ENCODE measurements around the gene CCDC82.

The CCDC82 gene

GRCh38 chr11:96329419-96329818, 60.3 kb downstream of the CCDC82 start:
- DNase-seq (ENCODE audit: low spot score) = no peak

GRCh38 chr11:96328395-96329010, 61.2 kb downstream of the CCDC82 start:
- no peak for DNase-seq (ENCODE audit: low spot score)

GRCh38 chr11:96326959-96327358, 62.8 kb downstream of the CCDC82 start:
- DNase-seq (ENCODE audit: low spot score) = no peak

- no peak for DNase-seq (ENCODE audit: low spot score)
Measured at GRCh38 chr11:96324912-96325311, 64.8 kb downstream of the CCDC82 start.

- DNase-seq (ENCODE audit: low spot score) = no peak
Measured at GRCh38 chr11:96323642-96323985, 66.1 kb downstream of the CCDC82 start.

- DNase-seq (ENCODE audit: low spot score) = no peak
Measured at GRCh38 chr11:96322775-96323641, 66.7 kb downstream of the CCDC82 start.

GRCh38 chr11:96321091-96321490, 68.6 kb downstream of the CCDC82 start:
- DNase-seq (ENCODE audit: low spot score) = no peak

GRCh38 chr11:96319898-96320656, 69.6 kb downstream of the CCDC82 start:
- no peak for DNase-seq (ENCODE audit: low spot score)

- DNase-seq (ENCODE audit: low spot score) = no peak
Measured at GRCh38 chr11:96318850-96319249, 70.9 kb downstream of the CCDC82 start.

- DNase-seq (ENCODE audit: low spot score) = no peak
Measured at GRCh38 chr11:96318399-96318798, 71.3 kb downstream of the CCDC82 start.

GRCh38 chr11:96317985-96318384, 71.7 kb downstream of the CCDC82 start:
- no peak for DNase-seq (ENCODE audit: low spot score)

GRCh38 chr11:96317571-96317970, 72.1 kb downstream of the CCDC82 start:
- no peak for DNase-seq (ENCODE audit: low spot score)

GRCh38 chr11:96316869-96317268, 72.8 kb downstream of the CCDC82 start:
- no peak for DNase-seq (ENCODE audit: low spot score)

- no peak for DNase-seq (ENCODE audit: low spot score)
Measured at GRCh38 chr11:96315476-96315875, 74.2 kb downstream of the CCDC82 start.

- peak; percentile 88 for DNase-seq (ENCODE audit: low spot score)
Measured at GRCh38 chr11:96314326-96315020, 75.2 kb downstream of the CCDC82 start.

- no peak for DNase-seq (ENCODE audit: low spot score)
Measured at GRCh38 chr11:96313163-96313562, 76.5 kb downstream of the CCDC82 start.

- no peak for DNase-seq (ENCODE audit: low spot score)
Measured at GRCh38 chr11:96311120-96311568, 78.6 kb downstream of the CCDC82 start.

GRCh38 chr11:96310236-96310635, 79.5 kb downstream of the CCDC82 start:
- DNase-seq (ENCODE audit: low spot score) = no peak

- DNase-seq (ENCODE audit: low spot score) = no peak
Measured at GRCh38 chr11:96309643-96310017, 80.1 kb downstream of the CCDC82 start.

GRCh38 chr11:96309016-96309642, 80.6 kb downstream of the CCDC82 start:
- peak; percentile 98 for DNase-seq (ENCODE audit: low spot score)

- DNase-seq (ENCODE audit: low spot score) = peak; percentile 73
Measured at GRCh38 chr11:96307776-96308140, 82.0 kb downstream of the CCDC82 start.
